GM18867 (cell line): ENCODE data around the gene USP17L28.
"Not testable (repeated sequence)": the region's sequence is repeated elsewhere in the genome, so short reads cannot be mapped to it uniquely, and the experiment has no call there.

Source experiments
- ATAC-seq: cut with Tn5 transposase; IDR thresholded peaks from one replicate; pipeline ENCODE4 v1.9.1; 2021; ENCODE audit warnings: mild to moderate bottlenecking, moderate library complexity; ENCODE audit not compliant: unreplicated experiment

USP17L28 gene

GRCh38 chr4:9348593-9348992, at the start of gene USP17L28:
USP17L28 (plus strand) TSS chr4:9348893; CDS start chr4:9348893, 0 bp downstream.
- ATAC-seq, result not testable (repeated sequence)

GRCh38 chr4:9324191-9324590, 24.5 kb upstream of the USP17L28 start:
- ATAC-seq, result not testable (repeated sequence)

- not testable (repeated sequence) for ATAC-seq
These were observed 23.8 kb upstream of the USP17L28 start, which contains the start of gene USP17L24 for GRCh38 chr4:9324865-9325264. USP17L24 (plus strand) TSS chr4:9325165; CDS start chr4:9325165, 0 bp downstream.

- ATAC-seq, result not testable (repeated sequence)
These were observed 19.1 kb upstream of the USP17L28 start, which contains the start of gene USP17L25 for GRCh38 chr4:9329611-9330010. USP17L25 (plus strand) TSS chr4:9329911; CDS start chr4:9329911, 0 bp downstream.

- not testable (repeated sequence) for ATAC-seq
These were observed 14.3 kb upstream of the USP17L28 start, which contains the start of gene USP17L26 for GRCh38 chr4:9334358-9334757. USP17L26 (plus strand) TSS chr4:9334658; CDS start chr4:9334658, 0 bp downstream.

GRCh38 chr4:9339103-9339502, 9.6 kb upstream of the USP17L28 start, which contains the start of gene USP17L5:
USP17L5 (plus strand) TSS chr4:9339403; CDS start chr4:9339403, 0 bp downstream.
- not testable (repeated sequence) for ATAC-seq

- ATAC-seq, result not testable (repeated sequence)
These were observed 4.8 kb upstream of the USP17L28 start, which contains the start of gene USP17L27 for GRCh38 chr4:9343848-9344247. USP17L27 (plus strand) TSS chr4:9344148; CDS start chr4:9344148, 0 bp downstream.

- ATAC-seq, result not testable (repeated sequence)
These were observed 2.2 kb downstream of the USP17L28 start for GRCh38 chr4:9350866-9351265.

GRCh38 chr4:9353338-9353737, 4.6 kb downstream of the USP17L28 start, which contains the start of gene USP17L29:
USP17L29 (plus strand) TSS chr4:9353638; CDS start chr4:9353638, 0 bp downstream.
- ATAC-seq, result not testable (repeated sequence)

GRCh38 chr4:9362829-9363228, 14.1 kb downstream of the USP17L28 start, which contains the start of gene USP17L30:
USP17L30 (plus strand) TSS chr4:9363129; CDS start chr4:9363129, 0 bp downstream.
- ATAC-seq, result not testable (repeated sequence)

GRCh38 chr4:9379881-9380280, 31.2 kb downstream of the USP17L28 start:
- not testable (repeated sequence) for ATAC-seq

GRCh38 chr4:9381012-9381534, 32.4 kb downstream of the USP17L28 start:
- not testable (repeated sequence) for ATAC-seq

- ATAC-seq, result no peak
These were observed 35.4 kb downstream of the USP17L28 start for GRCh38 chr4:9384126-9384525.

- ATAC-seq, result not testable (repeated sequence)
These were observed 40.3 kb downstream of the USP17L28 start for GRCh38 chr4:9389001-9389400.
